ENCODE measurements around the gene PTGES2.

The PTGES2 gene

DNA sequence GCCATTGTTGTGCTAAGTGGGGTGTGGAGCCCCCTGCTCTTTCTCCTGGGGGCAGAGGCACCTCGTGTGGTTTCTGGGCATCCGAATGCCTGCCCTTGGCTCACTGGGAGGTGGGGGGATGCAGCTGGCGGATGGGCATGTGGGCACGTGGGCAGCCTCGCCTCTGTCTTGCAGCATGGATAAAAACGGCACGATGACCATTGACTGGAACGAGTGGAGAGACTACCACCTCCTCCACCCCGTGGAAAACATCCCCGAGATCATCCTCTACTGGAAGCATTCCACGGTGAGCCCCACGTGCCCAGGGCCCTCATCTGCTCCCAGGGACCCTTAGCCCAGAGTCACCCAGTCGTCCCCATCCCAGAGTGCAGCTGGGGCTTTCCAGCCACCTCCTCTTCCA, 25.3 kb downstream of the PTGES2 start:
- no peaks in the 10 kb centered on the region for H4K20me1 ChIP-seq (ENCODE audit: control insufficient read depth, insufficient read depth, low read depth, low read length)

DNA sequence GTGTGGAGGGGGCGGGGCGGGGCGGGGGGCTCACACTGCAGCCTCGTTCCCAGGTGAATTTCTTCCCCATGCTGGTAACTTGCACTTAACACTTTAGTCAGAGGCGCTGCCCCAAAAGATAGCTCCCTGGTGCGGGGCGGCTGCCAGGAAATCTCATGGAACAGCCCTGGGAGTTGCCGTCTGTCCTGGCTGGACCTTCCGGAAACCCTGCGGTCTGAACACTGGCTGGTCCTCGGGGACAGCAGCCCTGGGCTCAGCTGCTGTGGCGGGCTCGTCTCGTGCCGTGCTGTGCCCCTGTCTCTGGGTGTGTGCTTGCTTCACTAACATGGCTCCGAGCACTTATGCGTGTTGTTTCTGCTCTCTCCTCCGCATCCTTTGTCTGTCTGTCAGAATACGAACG, 25.8 kb downstream of the PTGES2 start:
- Histone ChIP-seq H3K9me2 (replicated peaks; ENCODE audit: control insufficient read depth, low read length) (no peaks in the 10 kb centered on the region), H3K36me3 (ENCODE audit: control insufficient read depth, low read length) (peaks cover 38% of the 10 kb centered on the region), H3K9me3 (ENCODE audit: control insufficient read depth, insufficient read depth, low read length) (no peaks in the 10 kb centered on the region), H3K4me3 (ENCODE audit: low read length) (no peak overlapping the region), H3K27ac (ENCODE audit: low read depth, low read length) (no peak overlapping the region), H3K79me2 (ENCODE audit: control insufficient read depth, low read length) (peaks cover 20% of the 10 kb centered on the region), H3K27me3 (ENCODE audit: control insufficient read depth, low read length) (no peaks in the 10 kb centered on the region), H3K4me1 (ENCODE audit: control insufficient read depth, low read length) (no peaks in the 10 kb centered on the region), H3F3A (ENCODE audit: control insufficient read depth, insufficient read depth) (no peaks in the 10 kb centered on the region), H3K4me2 (ENCODE audit: low read length) (no peak overlapping the region), H4K20me1 (ENCODE audit: control insufficient read depth, insufficient read depth, low read depth, low read length) (no peaks in the 10 kb centered on the region)
- TF ChIP-seq, protein P1, sequence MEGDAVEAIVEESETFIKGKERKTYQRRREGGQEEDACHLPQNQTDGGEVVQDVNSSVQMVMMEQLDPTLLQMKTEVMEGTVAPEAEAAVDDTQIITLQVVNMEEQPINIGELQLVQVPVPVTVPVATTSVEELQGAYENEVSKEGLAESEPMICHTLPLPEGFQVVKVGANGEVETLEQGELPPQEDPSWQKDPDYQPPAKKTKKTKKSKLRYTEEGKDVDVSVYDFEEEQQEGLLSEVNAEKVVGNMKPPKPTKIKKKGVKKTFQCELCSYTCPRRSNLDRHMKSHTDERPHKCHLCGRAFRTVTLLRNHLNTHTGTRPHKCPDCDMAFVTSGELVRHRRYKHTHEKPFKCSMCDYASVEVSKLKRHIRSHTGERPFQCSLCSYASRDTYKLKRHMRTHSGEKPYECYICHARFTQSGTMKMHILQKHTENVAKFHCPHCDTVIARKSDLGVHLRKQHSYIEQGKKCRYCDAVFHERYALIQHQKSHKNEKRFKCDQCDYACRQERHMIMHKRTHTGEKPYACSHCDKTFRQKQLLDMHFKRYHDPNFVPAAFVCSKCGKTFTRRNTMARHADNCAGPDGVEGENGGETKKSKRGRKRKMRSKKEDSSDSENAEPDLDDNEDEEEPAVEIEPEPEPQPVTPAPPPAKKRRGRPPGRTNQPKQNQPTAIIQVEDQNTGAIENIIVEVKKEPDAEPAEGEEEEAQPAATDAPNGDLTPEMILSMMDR (IDR thresholded peaks at IDR 0.05; ENCODE audit: low read depth, low read length, poor library complexity, severe bottlenecking) = no peak
- TF ChIP-seq EZH2phosphoT487 (IDR thresholded peaks at IDR 0.05; ENCODE audit: borderline replicate concordance, low read length) = no peak

More for the DNA sequence above, 25.3 kb downstream of the PTGES2 start:
- H3K9me2 ChIP-seq (replicated peaks; ENCODE audit: control insufficient read depth, low read length) = no peaks in the 10 kb centered on the region
- no peak overlapping the region for H3K27ac ChIP-seq (ENCODE audit: low read depth, low read length)
- H3K4me3 ChIP-seq (ENCODE audit: low read length) = no peak overlapping the region
- H3K4me1 ChIP-seq (ENCODE audit: control insufficient read depth, low read length) = no peaks in the 10 kb centered on the region
- TF ChIP-seq, protein P1 (IDR thresholded peaks at IDR 0.05; ENCODE audit: low read depth, low read length, poor library complexity, severe bottlenecking) = no peak
- no peak for TF ChIP-seq EZH2phosphoT487 (IDR thresholded peaks at IDR 0.05; ENCODE audit: borderline replicate concordance, low read length)
- H3K9me3 ChIP-seq (ENCODE audit: control insufficient read depth, insufficient read depth, low read length) = no peaks in the 10 kb centered on the region
- no peak overlapping the region for H3K4me2 ChIP-seq (ENCODE audit: low read length)
- H3K36me3 ChIP-seq (ENCODE audit: control insufficient read depth, low read length) = peaks cover 44% of the 10 kb centered on the region
- no peaks in the 10 kb centered on the region for H3K27me3 ChIP-seq (ENCODE audit: control insufficient read depth, low read length)
- no peaks in the 10 kb centered on the region for H3F3A ChIP-seq (ENCODE audit: control insufficient read depth, insufficient read depth)
- peaks cover 16% of the 10 kb centered on the region for H3K79me2 ChIP-seq (ENCODE audit: control insufficient read depth, low read length)

DNA sequence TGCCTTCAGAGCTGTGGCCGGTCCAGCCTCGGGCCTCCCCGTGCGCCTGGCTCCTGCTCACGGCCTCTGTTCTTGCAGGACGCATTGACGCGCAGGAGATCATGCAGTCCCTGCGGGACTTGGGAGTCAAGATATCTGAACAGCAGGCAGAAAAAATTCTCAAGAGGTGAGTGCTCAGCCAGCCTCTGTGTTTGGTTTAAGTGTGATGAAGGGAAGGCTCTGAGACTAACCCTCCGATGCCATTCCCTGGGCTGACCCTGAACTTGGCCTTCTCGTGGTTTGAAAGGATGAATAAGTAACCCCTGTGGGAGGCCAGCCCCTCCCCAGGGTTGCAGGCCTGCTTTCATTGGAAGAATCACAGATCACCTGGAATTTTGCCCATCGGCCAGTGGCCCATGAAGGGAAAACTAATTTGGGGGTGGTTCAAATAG, 26.3 kb downstream of the PTGES2 start:
- H3F3A ChIP-seq (ENCODE audit: control insufficient read depth, insufficient read depth) = no peaks in the 10 kb centered on the region
- H4K20me1 ChIP-seq (ENCODE audit: control insufficient read depth, insufficient read depth, low read depth, low read length) = no peaks in the 10 kb centered on the region
- peaks cover 34% of the 10 kb centered on the region for H3K36me3 ChIP-seq (ENCODE audit: control insufficient read depth, low read length)
- H3K27ac ChIP-seq (ENCODE audit: low read depth, low read length) = no peak overlapping the region
- H3K4me1 ChIP-seq (ENCODE audit: control insufficient read depth, low read length) = no peaks in the 10 kb centered on the region
- H3K9me3 ChIP-seq (ENCODE audit: control insufficient read depth, insufficient read depth, low read length) = no peaks in the 10 kb centered on the region
- no peaks in the 10 kb centered on the region for H3K9me2 ChIP-seq (replicated peaks; ENCODE audit: control insufficient read depth, low read length)
- H3K27me3 ChIP-seq (ENCODE audit: control insufficient read depth, low read length) = no peaks in the 10 kb centered on the region
- TF ChIP-seq, protein P1 (IDR thresholded peaks at IDR 0.05; ENCODE audit: low read depth, low read length, poor library complexity, severe bottlenecking) = no peak
- TF ChIP-seq EZH2phosphoT487 (IDR thresholded peaks at IDR 0.05; ENCODE audit: borderline replicate concordance, low read length) = no peak
- H3K4me3 ChIP-seq (ENCODE audit: low read length) = no peak overlapping the region
- H3K79me2 ChIP-seq (ENCODE audit: control insufficient read depth, low read length) = peaks cover 23% of the 10 kb centered on the region
- H3K4me2 ChIP-seq (ENCODE audit: low read length) = no peak overlapping the region
